ENCODE data around the gene NPTXR.
A peak's percentile ranks its signal among the peaks of the same experiment; 100 is the strongest.

Gene NPTXR

DNA sequence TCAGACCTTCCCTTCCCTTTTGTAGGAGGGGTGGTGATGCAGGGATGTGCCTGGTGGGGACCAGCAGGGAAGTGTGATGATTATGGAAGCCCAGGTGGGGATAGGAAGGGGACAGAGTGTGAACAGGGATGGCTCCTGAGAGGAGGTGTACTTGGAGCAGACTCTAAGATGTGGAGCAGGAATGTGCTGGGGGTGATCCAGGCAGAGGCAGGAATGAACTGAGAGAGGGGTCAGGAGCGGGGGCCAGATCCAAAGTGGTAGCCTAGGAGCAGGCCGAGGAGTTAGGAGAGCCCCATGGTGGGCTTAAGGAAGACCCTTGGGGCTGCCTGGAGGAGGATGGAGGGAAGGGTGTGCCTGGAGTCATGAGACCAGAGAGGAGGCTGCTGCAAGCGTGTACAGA, 3.7 kb downstream of the NPTXR start:
- H3K4me3 Mint-ChIP-seq, result peak overlapping the region; percentile 4 to 9
- ATAC-seq (replicated peaks) (no peak), DNase-seq (no peak)
- peaks cover 18 to 30% of the 10 kb centered on the region in 2 donors for H3K4me1 Mint-ChIP-seq (ENCODE audit: low read depth in 2 of 2)
- peak overlapping the region in 1 of 2 donors; percentile 67 for H3K27ac Mint-ChIP-seq
- no peaks in the 10 kb centered on the region for H3K9me3 Mint-ChIP-seq
- H3K27me3 Mint-ChIP-seq, result peaks cover 0 to 37% of the 10 kb centered on the region in 2 donors
- no peaks in the 10 kb centered on the region for H3K36me3 Mint-ChIP-seq (ENCODE audit: insufficient read depth)

DNA sequence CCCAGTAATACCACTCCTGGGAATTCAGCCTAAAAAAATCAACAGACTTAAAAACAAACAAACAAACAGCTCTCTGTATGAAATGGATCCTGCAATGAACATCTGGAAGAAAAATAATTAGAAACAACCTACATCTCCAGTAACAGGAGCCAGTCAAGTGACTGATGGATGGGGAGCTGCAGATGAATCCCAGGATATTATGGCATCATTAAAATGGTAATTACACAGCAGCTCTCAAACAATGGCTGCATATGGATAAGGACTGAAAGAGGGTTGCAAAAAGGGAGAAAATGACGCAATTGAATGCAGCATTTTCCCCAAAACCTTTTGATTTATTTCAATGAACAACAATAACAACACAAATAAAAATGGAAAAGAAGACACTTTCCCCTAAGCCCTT, 4.1 kb downstream of the NPTXR start:
- Mint-ChIP-seq H3K27ac (peak overlapping the region in 1 of 2 donors; percentile 67), H3K9me3 (no peaks in the 10 kb centered on the region), H3K4me1 (ENCODE audit: low read depth in 2 of 2) (peaks cover 18 to 30% of the 10 kb centered on the region in 2 donors), H3K27me3 (peaks cover 0 to 33% of the 10 kb centered on the region in 2 donors), H3K36me3 (ENCODE audit: insufficient read depth) (no peaks in the 10 kb centered on the region), H3K4me3 (peak overlapping the region in 1 of 2 donors; percentile 9)
- ATAC-seq (replicated peaks) (no peak), DNase-seq (no peak)

DNA sequence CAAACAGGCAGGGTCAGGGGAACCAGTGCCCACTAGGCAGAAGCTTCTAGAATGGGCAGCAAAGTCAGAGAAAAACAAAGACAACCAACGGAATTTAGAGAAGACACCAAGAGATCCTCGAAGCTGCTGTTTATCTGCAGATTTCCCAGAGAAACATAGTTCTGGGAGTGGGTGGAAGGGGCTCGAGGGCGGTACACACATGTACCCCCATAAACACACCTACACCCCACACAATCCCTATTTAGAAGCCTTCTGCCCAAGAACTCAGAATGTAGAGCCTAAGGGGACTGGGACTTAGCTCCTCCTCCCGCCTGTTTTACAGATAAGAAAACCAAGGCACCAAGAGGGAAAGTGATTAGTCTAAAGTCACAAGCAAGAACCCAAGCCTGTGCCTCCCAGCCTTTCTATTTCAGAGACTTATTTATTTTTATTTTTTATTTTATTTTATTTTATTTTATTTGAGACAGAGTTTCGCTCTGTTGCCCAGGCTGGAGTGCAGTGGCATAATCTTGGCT, 6.4 kb downstream of the NPTXR start:
- Mint-ChIP-seq H3K36me3 (ENCODE audit: insufficient read depth) (no peaks in the 10 kb centered on the region), H3K9me3 (no peaks in the 10 kb centered on the region), H3K27me3 (peaks cover 0 to 24% of the 10 kb centered on the region in 2 donors), H3K4me1 (ENCODE audit: low read depth in 2 of 2) (peaks cover 10 to 28% of the 10 kb centered on the region in 2 donors), H3K27ac (no peak overlapping the region), H3K4me3 (no peak overlapping the region)
- DNase-seq, result no peak
- ATAC-seq (replicated peaks), result no peak

DNA sequence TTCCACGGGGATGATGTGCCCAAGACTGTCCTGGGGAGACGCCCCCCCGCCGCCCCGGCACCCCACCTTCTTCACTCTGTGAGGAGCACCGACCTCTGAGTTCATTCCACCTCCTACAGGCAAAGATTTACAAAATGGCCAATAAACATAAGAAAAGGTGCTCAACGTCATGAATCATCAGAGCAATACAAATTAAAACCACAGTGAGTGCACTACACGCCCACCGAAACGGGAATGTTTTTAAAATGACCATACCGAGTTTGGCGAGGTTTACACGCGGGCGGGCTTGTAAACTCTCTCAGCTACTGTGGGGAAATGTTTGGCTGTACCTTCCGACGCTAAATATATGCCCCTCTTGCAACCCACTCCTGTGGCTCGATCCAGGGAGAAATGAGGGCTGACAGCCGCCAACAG, 7.9 kb downstream of the NPTXR start:
- no peak overlapping the region for H3K4me3 Mint-ChIP-seq
- H3K9me3 Mint-ChIP-seq, result no peaks in the 10 kb centered on the region
- ATAC-seq (replicated peaks) (no peak), DNase-seq (no peak)
- no peaks in the 10 kb centered on the region for H3K36me3 Mint-ChIP-seq (ENCODE audit: insufficient read depth)
- H3K4me1 Mint-ChIP-seq (ENCODE audit: low read depth in 2 of 2), result peaks cover 6 to 19% of the 10 kb centered on the region in 2 donors
- H3K27ac Mint-ChIP-seq, result no peak overlapping the region
- H3K27me3 Mint-ChIP-seq, result peaks cover 0 to 14% of the 10 kb centered on the region in 2 donors

DNA sequence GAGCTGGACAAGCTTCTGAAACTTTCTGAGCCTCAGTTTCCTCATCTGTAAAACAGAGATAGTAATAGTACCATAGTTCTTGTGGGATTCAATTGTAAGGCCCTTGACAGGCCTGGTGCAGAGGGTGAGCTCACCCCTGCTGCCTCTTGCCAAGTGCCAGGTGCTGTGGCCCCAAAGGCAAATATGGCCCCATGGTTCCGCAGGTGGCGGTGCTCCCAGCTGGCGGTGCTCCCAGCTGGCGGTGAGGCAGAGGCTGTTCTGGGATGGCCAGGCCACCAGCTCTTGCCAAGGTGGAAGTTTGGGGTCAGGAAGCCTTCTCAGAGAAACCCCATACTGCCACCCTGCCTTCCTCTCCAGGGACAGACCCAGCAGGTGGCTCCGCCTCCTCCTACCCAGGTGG, 8.8 kb downstream of the NPTXR start:
- H3K27ac Mint-ChIP-seq, result no peak overlapping the region
- DNase-seq (no peak), ATAC-seq (replicated peaks) (no peak)
- no peaks in the 10 kb centered on the region for H3K9me3 Mint-ChIP-seq
- peaks cover 3 to 10% of the 10 kb centered on the region in 2 donors for H3K4me1 Mint-ChIP-seq (ENCODE audit: low read depth in 2 of 2)
- H3K27me3 Mint-ChIP-seq, result peaks cover 0 to 5% of the 10 kb centered on the region in 2 donors
- H3K36me3 Mint-ChIP-seq (ENCODE audit: insufficient read depth), result no peaks in the 10 kb centered on the region
- H3K4me3 Mint-ChIP-seq, result no peak overlapping the region

DNA sequence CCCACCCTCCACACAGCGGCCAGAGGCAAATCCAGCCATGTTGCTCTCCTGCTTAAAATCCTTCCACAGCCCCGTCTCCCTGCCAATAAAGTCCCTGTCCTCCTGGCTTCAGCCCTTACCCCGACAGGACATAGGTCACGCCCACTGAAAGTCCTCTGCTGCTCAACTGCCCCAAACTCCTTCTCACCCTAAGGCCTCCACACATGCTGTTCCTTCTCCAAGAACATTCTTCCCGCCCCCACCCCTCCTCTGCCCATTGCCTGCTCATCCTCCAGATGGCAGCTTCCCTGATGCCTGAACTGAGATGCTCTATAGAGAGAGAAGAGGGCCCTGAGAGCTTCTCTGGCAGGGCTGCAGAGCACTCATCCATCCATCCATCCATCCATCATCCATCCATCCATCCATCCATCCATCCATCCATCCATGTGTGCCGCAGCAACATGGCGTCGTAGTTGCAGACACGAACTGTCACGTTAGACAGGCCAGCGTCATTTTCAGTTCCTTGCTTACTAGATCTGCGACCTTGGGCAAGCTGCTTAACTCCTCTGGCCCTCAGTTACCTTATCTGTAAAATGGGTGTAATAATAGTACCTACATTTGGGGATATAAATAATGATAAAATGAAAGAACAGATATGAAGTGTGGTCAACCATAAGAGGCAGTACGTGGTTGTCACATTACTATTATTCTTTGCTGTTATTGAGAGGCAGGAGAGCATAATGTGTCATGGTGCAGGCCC, 9.4 kb downstream of the NPTXR start:
- Mint-ChIP-seq H3K36me3 (ENCODE audit: insufficient read depth) (no peaks in the 10 kb centered on the region), H3K27me3 (no peaks in the 10 kb centered on the region), H3K27ac (peak overlapping the region in 1 of 2 donors; percentile 39), H3K4me1 (ENCODE audit: low read depth in 2 of 2) (peaks cover 3 to 6% of the 10 kb centered on the region in 2 donors), H3K9me3 (no peaks in the 10 kb centered on the region), H3K4me3 (no peak overlapping the region)
- ATAC-seq (replicated peaks) (no peak), DNase-seq (no peak)

DNA sequence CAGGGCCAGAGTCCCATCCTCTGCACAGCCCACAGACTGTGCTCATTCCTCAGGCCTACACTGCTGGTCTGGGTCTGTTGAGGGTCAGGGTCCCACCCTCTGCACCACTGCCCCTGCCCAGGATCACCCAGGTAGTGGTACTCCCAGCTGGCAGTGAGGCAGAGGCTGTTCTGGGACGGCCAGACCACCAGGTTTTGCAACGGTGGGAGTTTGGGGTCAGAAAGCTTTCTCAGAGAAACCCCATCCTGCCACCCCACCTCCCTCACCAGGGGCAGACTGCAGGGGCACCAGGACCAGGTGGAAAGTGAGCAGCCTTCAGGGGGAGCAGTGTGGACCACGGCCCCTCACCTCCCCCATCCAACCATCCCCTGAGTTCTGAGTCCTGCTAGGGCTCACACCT, 10.8 kb downstream of the NPTXR start:
- H3K4me1 Mint-ChIP-seq (ENCODE audit: low read depth in 2 of 2), result peaks cover 3 to 6% of the 10 kb centered on the region in 2 donors
- H3K36me3 Mint-ChIP-seq (ENCODE audit: insufficient read depth), result no peaks in the 10 kb centered on the region
- no peak for ATAC-seq (replicated peaks)
- no peak overlapping the region for H3K27ac Mint-ChIP-seq
- no peak for DNase-seq
- no peak overlapping the region for H3K4me3 Mint-ChIP-seq
- no peaks in the 10 kb centered on the region for H3K9me3 Mint-ChIP-seq
- no peaks in the 10 kb centered on the region for H3K27me3 Mint-ChIP-seq

DNA sequence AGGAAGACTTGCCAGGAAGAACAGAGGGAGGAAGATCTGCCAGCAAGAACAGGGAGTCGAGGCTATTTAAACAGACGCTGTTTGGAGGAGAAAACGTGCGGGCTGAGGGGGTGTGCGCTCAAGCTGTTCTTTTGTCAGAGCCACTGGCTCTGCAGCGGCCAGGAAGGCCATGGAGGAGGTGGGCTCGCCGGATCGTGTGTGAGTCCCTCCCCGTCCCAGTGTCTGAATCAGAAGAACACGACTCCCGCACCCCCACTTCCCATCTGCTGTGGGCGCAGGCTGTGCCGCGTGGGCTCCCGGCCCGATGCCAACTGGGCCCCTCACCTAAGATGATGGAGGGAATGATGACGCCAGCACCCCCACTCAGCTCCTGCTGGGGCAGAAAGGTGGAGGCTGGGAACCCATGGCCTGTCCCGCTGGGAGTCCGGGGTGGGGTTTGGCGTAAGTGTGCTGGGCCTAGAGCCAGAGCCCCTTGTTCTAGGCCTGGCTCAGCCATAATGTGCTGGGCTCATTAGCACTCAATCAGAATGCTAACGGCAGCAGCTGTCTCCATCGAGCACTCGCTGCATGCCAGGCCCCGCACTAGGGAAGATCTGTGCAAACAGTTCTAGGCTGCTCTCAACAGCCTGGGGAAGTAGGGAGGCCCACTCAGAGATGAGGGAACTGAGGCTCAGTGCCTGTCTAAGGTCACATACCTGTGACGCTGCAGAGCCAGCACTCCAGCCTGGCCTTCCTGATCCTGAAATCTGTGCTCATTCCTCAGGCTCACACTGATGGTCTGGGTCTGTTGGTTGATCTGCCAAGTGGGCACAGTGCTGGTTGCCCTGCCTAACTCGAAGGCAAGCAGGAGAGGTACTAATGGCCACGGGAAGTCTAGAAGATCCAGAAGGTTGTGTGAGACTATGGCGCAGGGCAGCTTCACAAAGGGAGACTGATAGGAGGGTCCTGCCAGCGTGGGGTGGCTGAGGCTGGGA, 11.5 kb downstream of the NPTXR start:
- ATAC-seq (replicated peaks) (no peak), DNase-seq (no peak)
- Mint-ChIP-seq H3K27ac (no peak overlapping the region), H3K36me3 (ENCODE audit: insufficient read depth) (no peaks in the 10 kb centered on the region), H3K4me3 (no peak overlapping the region), H3K9me3 (no peaks in the 10 kb centered on the region), H3K4me1 (ENCODE audit: low read depth in 2 of 2) (peaks cover 3 to 6% of the 10 kb centered on the region in 2 donors), H3K27me3 (no peaks in the 10 kb centered on the region)

DNA sequence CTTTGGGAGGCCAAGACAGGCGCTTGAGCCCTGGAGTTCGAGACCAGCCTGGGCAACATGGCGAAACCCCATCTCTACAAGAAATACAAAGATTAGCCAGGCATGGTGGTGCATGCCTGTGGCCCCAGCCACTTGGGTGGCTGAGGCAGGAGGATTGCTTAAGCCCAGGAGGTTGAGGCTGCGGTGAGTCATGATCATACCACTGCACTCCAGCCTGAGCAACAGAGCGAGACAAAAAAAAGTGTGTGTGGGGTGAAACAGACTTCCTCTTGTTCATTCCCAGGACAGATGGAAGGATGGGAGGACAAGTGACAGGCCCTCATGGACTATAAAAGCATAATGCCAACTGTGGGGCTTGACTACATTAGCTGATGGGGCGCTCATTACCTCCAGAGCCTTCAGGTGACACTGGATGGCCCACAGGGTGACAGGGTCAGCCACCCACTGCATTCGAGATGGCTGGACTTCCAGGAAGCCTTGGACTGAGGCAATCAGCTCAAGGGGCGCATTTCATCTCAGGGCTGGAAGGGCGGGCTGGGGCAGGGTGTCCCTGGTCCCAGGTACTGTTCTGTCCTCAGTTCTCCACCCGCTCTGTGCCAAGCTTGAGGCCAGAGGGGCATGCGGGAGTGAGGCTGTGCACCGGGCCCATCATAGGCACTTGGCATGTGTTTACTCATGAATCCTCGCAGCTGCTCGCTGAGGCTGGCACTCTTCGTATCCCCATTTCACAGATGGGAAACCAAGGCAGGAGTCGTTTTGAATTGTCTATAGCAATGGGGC, 12.5 kb downstream of the NPTXR start:
- H3K27me3 Mint-ChIP-seq, result no peaks in the 10 kb centered on the region
- no peak for ATAC-seq (replicated peaks)
- H3K4me1 Mint-ChIP-seq (ENCODE audit: low read depth in 2 of 2), result peaks cover 2 to 6% of the 10 kb centered on the region in 2 donors
- no peak overlapping the region for H3K4me3 Mint-ChIP-seq
- no peak overlapping the region for H3K27ac Mint-ChIP-seq
- H3K36me3 Mint-ChIP-seq (ENCODE audit: insufficient read depth), result no peaks in the 10 kb centered on the region
- no peak for DNase-seq
- no peaks in the 10 kb centered on the region for H3K9me3 Mint-ChIP-seq

DNA sequence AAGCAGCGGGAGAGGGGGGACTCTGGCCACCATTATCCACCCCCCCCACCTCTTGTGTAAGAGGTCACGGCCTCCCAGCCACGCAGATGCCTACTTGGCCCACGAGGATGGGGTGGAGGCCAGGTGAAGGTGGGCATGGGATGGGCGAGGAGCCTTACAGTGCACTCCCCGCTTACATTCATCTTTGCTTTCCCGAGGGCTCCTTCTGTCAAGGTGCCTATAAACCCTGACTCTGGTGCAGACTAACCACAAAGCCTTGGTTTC, 13.1 kb downstream of the NPTXR start:
- no peaks in the 10 kb centered on the region for H3K9me3 Mint-ChIP-seq
- ATAC-seq (replicated peaks), result no peak
- H3K36me3 Mint-ChIP-seq (ENCODE audit: insufficient read depth), result peaks cover under 1% of the 10 kb centered on the region
- H3K27ac Mint-ChIP-seq, result no peak overlapping the region
- no peak overlapping the region for H3K4me3 Mint-ChIP-seq
- peaks cover under 1 to 6% of the 10 kb centered on the region in 2 donors for H3K4me1 Mint-ChIP-seq (ENCODE audit: low read depth in 2 of 2)
- DNase-seq, result no peak
- no peaks in the 10 kb centered on the region for H3K27me3 Mint-ChIP-seq

DNA sequence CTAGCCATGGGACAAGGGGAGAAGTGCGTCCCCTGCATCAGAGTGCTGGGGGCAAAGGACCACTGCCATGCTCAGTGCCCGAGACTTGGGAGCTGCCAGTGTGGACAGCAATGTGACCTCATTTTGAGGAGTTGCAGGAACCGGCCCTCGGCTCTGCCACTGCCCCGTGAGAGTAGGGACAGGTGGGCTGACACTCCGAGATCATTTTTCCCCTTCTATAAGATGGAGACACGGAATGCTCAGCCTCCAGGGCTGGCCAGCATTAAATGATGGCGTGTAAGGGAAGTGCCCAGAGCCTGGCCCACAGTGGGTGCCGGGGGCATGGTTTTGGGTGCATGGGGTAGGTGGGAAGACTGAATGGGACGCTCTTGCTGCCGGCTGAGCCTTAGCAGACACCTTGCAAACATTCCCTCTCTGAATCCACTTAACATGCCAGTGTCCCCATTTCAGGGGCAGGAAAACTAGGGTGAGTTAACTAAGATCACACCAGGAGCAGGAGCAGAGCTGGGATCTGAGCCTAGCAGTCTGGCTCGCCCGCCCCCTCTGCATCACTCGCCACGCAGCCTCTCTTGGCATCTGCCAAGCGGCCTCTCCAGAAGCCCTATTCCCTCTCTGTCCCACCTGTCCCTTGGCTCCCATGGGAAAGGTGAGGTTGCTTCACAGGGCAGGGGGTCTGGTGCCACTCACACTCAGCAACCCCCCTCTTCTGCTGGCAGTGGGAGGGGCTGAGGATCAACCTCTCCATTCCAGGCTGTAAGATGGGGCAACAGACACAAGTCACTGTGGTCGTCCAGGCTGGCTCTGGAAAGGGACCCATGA, 13.6 kb downstream of the NPTXR start:
- DNase-seq, result no peak
- ATAC-seq (replicated peaks), result no peak
- Mint-ChIP-seq H3K9me3 (no peaks in the 10 kb centered on the region), H3K27me3 (no peaks in the 10 kb centered on the region), H3K36me3 (ENCODE audit: insufficient read depth) (peaks cover 4% of the 10 kb centered on the region), H3K4me3 (no peak overlapping the region), H3K4me1 (ENCODE audit: low read depth in 2 of 2) (peaks cover 0 to 6% of the 10 kb centered on the region in 2 donors), H3K27ac (no peak overlapping the region)

DNA sequence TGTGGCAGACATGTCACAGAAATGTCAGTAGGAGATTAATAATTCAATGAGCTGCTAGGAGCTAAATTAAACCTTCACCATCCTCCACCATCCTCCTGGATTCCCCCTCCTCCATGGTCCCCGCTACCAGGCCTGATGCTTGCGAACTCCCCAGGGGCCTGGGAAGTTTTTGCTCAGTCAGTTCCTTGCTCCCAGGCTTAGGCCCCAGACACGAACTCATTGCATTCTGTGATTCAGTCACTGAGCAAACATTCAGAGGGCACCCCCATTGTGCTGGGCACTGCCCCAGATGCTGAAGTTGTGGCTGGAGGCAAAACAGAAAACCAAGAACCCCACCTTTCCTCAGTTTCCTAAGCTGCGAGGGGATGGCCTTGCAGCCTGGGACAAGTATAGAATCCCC, 14.3 kb downstream of the NPTXR start:
- no peak overlapping the region for H3K27ac Mint-ChIP-seq
- H3K9me3 Mint-ChIP-seq, result no peaks in the 10 kb centered on the region
- peaks cover 4% of the 10 kb centered on the region for H3K36me3 Mint-ChIP-seq (ENCODE audit: insufficient read depth)
- DNase-seq, result no peak
- peaks cover 0 to 5% of the 10 kb centered on the region in 2 donors for H3K4me1 Mint-ChIP-seq (ENCODE audit: low read depth in 2 of 2)
- ATAC-seq (replicated peaks), result no peak
- no peak overlapping the region for H3K4me3 Mint-ChIP-seq
- no peaks in the 10 kb centered on the region for H3K27me3 Mint-ChIP-seq
